Naive B cell (primary cell): ENCODE data around the gene MAN1C1. TPM values are rescaled to one million over a fixed set of nuclear protein-coding genes. Genes with fewer than 3 reads are reported as not detected.

ENCODE experiments used
- ATAC-seq, 2 donors: fragments of 150-1000 bp; cut with Tn5 transposase; 2 replicates each; pipeline ENCODE4 v1.10.0; 2021; ENCODE audit warnings: low read depth in 2 of 2, mild to moderate bottlenecking in 2 of 2, moderate library complexity in 2 of 2
- DNase-seq: peaks from one replicate; pipeline ENCODE4 v3.0.0; 2022
- H3K27ac Mint-ChIP-seq, 6 donors: one replicate each; pipeline ENCODE4 v1.8.0; 2020 to 2022; ENCODE audit warnings: mild to moderate bottlenecking in 6 of 6, mixed read lengths in 6 of 6, moderate library complexity in 5 of 6, inconsistent platforms in 2 of 6
- H3K27me3 Mint-ChIP-seq, 3 donors: one replicate each; pipeline ENCODE4 v1.8.0; 2021 to 2022; ENCODE audit warnings: mixed read lengths in 3 of 3, mild to moderate bottlenecking in 1 of 3
- H3K36me3 Mint-ChIP-seq, 2 donors: one replicate each; pipeline ENCODE4 v1.8.0; 2020 to 2022; ENCODE audit warnings: mixed read lengths in 2 of 2, inconsistent platforms in 1 of 2, mild to moderate bottlenecking in 1 of 2
- H3K4me1 Mint-ChIP-seq, 3 donors: one replicate each; pipeline ENCODE4 v1.8.0; 2020 to 2022; ENCODE audit warnings: mixed read lengths in 3 of 3, inconsistent platforms in 1 of 3, mild to moderate bottlenecking in 1 of 3, moderate library complexity in 1 of 3
- H3K4me3 Mint-ChIP-seq, 8 donors: one replicate each; pipeline ENCODE4 v1.8.0; 2020 to 2022; ENCODE audit warnings: mild to moderate bottlenecking in 8 of 8, mixed read lengths in 8 of 8, moderate library complexity in 8 of 8, inconsistent platforms in 2 of 8
- H3K9me3 Mint-ChIP-seq, 7 donors: one replicate each; pipeline ENCODE4 v1.8.0; 2020 to 2022; ENCODE audit warnings: mixed read lengths in 7 of 7, mild to moderate bottlenecking in 5 of 7, inconsistent platforms in 2 of 7, moderate library complexity in 1 of 7
- polyA plus RNA-seq, 6 donors: library from polyadenylated mRNA; unstranded; fragments of 300-500 nt; fragmentation: Illumina TruSeq; gene quantifications; one replicate each; pipeline ENCODE4 v1.2.3, GENCODE V29; 2021; ENCODE audit warnings: low read depth in 6 of 6

Gene MAN1C1
- polyA plus RNA-seq, 6 donors from 2014 or later: 0.16 to 0.52 (median 0.44) TPM; not detected in 3

DNA sequence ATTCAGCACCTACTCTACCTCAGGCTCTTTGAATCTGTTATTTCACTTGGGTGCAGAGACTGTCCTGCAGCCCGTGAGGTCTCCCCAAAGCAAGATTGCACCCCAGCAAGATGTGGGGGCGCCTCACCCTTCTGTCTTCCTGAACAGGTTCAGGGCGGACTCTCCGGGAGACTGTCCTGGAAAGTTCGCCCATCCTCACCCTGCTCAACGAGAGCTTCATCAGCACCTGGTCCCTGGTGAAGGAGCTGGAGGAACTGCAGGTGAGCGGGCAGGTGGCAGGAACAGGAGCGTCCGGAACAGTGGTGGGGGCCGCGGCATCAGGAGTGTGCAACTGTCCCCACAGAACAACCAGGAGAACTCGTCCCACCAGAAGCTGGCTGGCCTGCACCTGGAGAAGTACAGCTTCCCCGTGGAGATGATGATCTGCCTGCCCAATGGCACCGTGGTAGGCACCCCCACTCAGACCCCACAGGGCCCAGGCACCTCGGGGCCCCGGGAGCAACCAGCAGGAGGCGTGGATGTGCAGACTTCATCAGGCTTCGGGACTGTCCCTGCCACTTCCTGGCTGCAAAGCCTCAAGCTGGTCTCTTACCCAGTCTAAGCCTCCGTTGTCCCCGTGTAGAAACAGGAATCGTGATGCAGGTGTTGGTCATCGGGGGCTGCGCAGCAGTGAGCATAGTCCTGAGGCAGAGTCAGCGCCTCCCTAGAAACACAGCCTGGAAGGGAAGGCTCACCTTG, 197.3 kb downstream of the MAN1C1 start:
- Mint-ChIP-seq H3K36me3 (no peaks in the 10 kb centered on the region), H3K4me3 (no peak overlapping the region), H3K4me1 (peaks cover 19 to 31% (median 30%) of the 10 kb centered on the region in 3 donors), H3K9me3 (no peaks in the 10 kb centered on the region), H3K27ac (no peak overlapping the region), H3K27me3 (no peaks in the 10 kb centered on the region)
- no peak for ATAC-seq
- no peak for DNase-seq

GRCh38 chr1:25814549-25815087, 198.0 kb downstream of the MAN1C1 start:
- H3K9me3 Mint-ChIP-seq: no peaks in the 10 kb centered on the region
- H3K4me1 Mint-ChIP-seq: peaks cover 19 to 32% (median 31%) of the 10 kb centered on the region in 3 donors
- ATAC-seq (no peak), DNase-seq (no peak)
- H3K27me3 Mint-ChIP-seq: no peaks in the 10 kb centered on the region
- H3K36me3 Mint-ChIP-seq: no peaks in the 10 kb centered on the region
- H3K27ac Mint-ChIP-seq: peak overlapping the region in 1 of 6 donors; percentile 47
- peak overlapping the region in 1 of 8 donors; percentile 19 for H3K4me3 Mint-ChIP-seq

- Mint-ChIP-seq H3K9me3 (no peaks in the 10 kb centered on the region), H3K36me3 (no peaks in the 10 kb centered on the region), H3K27me3 (no peaks in the 10 kb centered on the region), H3K27ac (peak overlapping the region in 1 of 6 donors; percentile 22), H3K4me1 (peaks cover 15 to 24% (median 24%) of the 10 kb centered on the region in 3 donors), H3K4me3 (peak overlapping the region in 2 of 8 donors; percentile 3 to 8)
- DNase-seq (no peak), ATAC-seq (no peak)
These were observed 198.9 kb downstream of the MAN1C1 start for GRCh38 chr1:25815208-25816111.

GRCh38 chr1:25816112-25816718, 199.6 kb downstream of the MAN1C1 start:
- no peak for DNase-seq
- Mint-ChIP-seq H3K4me3 (peak overlapping the region in 1 of 8 donors; percentile 18), H3K36me3 (no peaks in the 10 kb centered on the region), H3K27ac (no peak overlapping the region), H3K9me3 (no peaks in the 10 kb centered on the region), H3K4me1 (peaks cover 23 to 25% (median 24%) of the 10 kb centered on the region in 3 donors), H3K27me3 (no peaks in the 10 kb centered on the region)
- no peak for ATAC-seq

DNA sequence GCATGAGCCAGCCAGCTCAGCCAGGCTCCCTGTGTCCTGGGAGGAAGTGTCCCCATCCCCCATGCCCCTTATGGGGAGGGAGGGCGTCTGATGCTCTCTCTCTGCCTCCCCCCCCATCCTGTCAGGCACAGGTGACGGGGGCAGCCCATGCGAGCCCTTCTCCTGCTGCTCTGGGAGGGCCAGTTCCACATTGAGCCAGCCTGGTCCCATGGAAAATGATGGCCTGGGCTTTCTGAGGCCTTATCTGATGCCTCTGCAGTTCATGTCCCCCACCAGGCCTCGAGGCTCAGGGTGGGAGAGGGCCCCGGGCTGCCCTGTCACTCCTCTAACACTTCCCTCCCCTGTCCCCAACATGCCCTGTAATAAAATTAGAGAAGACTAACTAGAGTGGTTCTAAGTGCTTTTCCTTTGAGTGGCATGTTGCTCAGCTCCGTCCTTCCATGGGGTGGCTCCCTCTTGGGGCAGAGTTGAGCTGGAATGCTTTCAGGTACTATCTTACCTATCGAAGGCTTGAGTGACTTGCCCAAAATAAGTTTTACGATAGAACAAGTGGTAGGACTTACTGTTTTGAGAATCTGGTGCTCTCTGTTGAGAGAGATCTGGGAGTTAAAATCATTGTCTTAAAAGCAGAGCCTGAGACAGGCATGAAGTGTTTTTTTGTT, 201.4 kb downstream of the MAN1C1 start:
- no peaks in the 10 kb centered on the region for H3K9me3 Mint-ChIP-seq
- H3K27me3 Mint-ChIP-seq: no peaks in the 10 kb centered on the region
- ATAC-seq (no peak), DNase-seq (no peak)
- H3K4me3 Mint-ChIP-seq: peak overlapping the region; percentile 83 to 99 (median 92)
- no peaks in the 10 kb centered on the region for H3K36me3 Mint-ChIP-seq
- H3K4me1 Mint-ChIP-seq: peaks cover 34 to 37% (median 35%) of the 10 kb centered on the region in 3 donors
- peak overlapping the region in 5 of 6 donors; percentile 7 to 59 (median 20) for H3K27ac Mint-ChIP-seq

- Mint-ChIP-seq H3K27ac (peak overlapping the region in 4 of 6 donors; percentile 7 to 96 (median 15)), H3K27me3 (no peaks in the 10 kb centered on the region), H3K9me3 (no peaks in the 10 kb centered on the region), H3K4me3 (peak overlapping the region; percentile 85 to 99 (median 94)), H3K36me3 (no peaks in the 10 kb centered on the region), H3K4me1 (peaks cover 34 to 37% (median 35%) of the 10 kb centered on the region in 3 donors)
- DNase-seq (no peak), ATAC-seq (no peak)
These were observed 202.0 kb downstream of the MAN1C1 start for GRCh38 chr1:25818569-25818968.

- Mint-ChIP-seq H3K4me3 (peak within 1 kb of the TSS; percentile 85 to 99 (median 97)), H3K27me3 (no peaks in the 10 kb centered on the region), H3K4me1 (peaks cover 34 to 43% (median 35%) of the 10 kb centered on the region in 3 donors), H3K27ac (peak within 1 kb of the TSS; percentile 81 to 97 (median 96)), H3K9me3 (no peaks in the 10 kb centered on the region), H3K36me3 (no peaks in the 10 kb centered on the region)
- DNase-seq (peak; percentile 90), ATAC-seq (peak; percentile 83 to 87)
These were observed 203.1 kb downstream of the MAN1C1 start, which contains the start of gene MTFR1L for GRCh38 chr1:25819491-25820246. Gene MTFR1L, plus strand, starts transcription at chr1:25819954. Its CDS starts 3,151 bp downstream, at chr1:25823105.

- H3K9me3 Mint-ChIP-seq: no peaks in the 10 kb centered on the region
- no peaks in the 10 kb centered on the region for H3K27me3 Mint-ChIP-seq
- DNase-seq: peak; percentile 57
- H3K27ac Mint-ChIP-seq: peak overlapping the region; percentile 81 to 97 (median 96)
- H3K4me1 Mint-ChIP-seq: peaks cover 31 to 43% (median 35%) of the 10 kb centered on the region in 3 donors
- H3K36me3 Mint-ChIP-seq: no peaks in the 10 kb centered on the region
- H3K4me3 Mint-ChIP-seq: peak overlapping the region; percentile 85 to 99 (median 97)
- peak; percentile 72 to 76 for ATAC-seq
These were observed 203.9 kb downstream of the MAN1C1 start for GRCh38 chr1:25820247-25821111.

DNA sequence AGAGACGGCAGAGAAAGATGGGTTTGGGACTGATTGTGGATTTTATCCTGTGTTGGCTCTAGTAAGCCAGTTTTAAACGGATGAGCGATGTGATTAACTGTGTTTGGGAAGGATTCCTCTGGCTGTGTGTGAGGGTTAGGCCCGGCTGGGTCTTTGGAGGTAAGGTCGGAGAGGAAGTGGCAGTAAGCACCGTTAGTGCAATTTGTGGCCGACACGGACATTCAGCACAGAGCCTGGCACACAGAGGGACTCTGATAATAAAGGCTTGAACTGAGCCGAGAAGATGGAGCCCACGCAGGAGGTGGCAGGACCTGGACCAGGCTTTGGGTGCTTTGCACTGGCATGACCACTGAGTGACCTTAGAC, 204.5 kb downstream of the MAN1C1 start:
- ATAC-seq: no peak
- peaks cover 32 to 43% (median 35%) of the 10 kb centered on the region in 3 donors for H3K4me1 Mint-ChIP-seq

GRCh38 chr1:25821630-25822091, 205.1 kb downstream of the MAN1C1 start:
- H3K4me3 Mint-ChIP-seq: peak overlapping the region; percentile 67 to 99 (median 94)
- DNase-seq: no peak

More for the DNA sequence above, 204.5 kb downstream of the MAN1C1 start:
- peak overlapping the region; percentile 81 to 97 (median 96) for H3K27ac Mint-ChIP-seq
- no peaks in the 10 kb centered on the region for H3K9me3 Mint-ChIP-seq
- no peak for DNase-seq
- H3K4me3 Mint-ChIP-seq: peak overlapping the region; percentile 85 to 99 (median 94)
- H3K36me3 Mint-ChIP-seq: no peaks in the 10 kb centered on the region
- no peaks in the 10 kb centered on the region for H3K27me3 Mint-ChIP-seq

DNA sequence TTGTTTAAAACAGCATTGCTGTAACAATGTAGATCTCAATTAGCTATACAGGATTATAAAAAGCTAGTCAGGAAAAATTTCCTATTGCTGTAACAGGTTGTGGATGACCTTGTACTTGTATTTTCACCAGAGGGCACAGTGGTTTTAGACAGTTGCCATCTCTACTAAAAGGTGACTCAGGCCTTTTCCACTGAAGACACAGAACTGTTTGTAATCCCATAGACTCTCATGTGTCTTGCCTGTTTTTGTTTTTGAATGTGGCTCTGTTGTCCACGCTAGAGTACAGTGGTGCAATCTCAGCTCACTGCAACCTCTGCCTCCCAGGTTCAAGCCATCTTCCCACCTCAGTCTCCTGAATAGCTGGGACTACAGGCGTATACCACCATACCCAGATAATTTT, 209.0 kb downstream of the MAN1C1 start:
- Mint-ChIP-seq H3K9me3 (no peaks in the 10 kb centered on the region), H3K27ac (no peak overlapping the region), H3K4me3 (no peak overlapping the region), H3K27me3 (no peaks in the 10 kb centered on the region), H3K36me3 (peaks cover 13 to 16% of the 10 kb centered on the region in 2 donors), H3K4me1 (peaks cover 18 to 25% (median 21%) of the 10 kb centered on the region in 3 donors)
- DNase-seq (no peak), ATAC-seq (no peak)

More at GRCh38 chr1:25821630-25822091, 205.1 kb downstream of the MAN1C1 start:
- Mint-ChIP-seq H3K27ac (peak overlapping the region in 4 of 6 donors; percentile 19 to 96 (median 42)), H3K4me1 (peaks cover 34 to 43% (median 35%) of the 10 kb centered on the region in 3 donors), H3K9me3 (no peaks in the 10 kb centered on the region), H3K36me3 (no peaks in the 10 kb centered on the region), H3K27me3 (no peaks in the 10 kb centered on the region)
- ATAC-seq: no peak
